Measurements from ENCODE around the gene PRXL2B.
"Not testable (repeated sequence)": the region's sequence is repeated elsewhere in the genome, so short reads cannot be mapped to it uniquely, and the experiment has no call there.

The PRXL2B gene

DNA sequence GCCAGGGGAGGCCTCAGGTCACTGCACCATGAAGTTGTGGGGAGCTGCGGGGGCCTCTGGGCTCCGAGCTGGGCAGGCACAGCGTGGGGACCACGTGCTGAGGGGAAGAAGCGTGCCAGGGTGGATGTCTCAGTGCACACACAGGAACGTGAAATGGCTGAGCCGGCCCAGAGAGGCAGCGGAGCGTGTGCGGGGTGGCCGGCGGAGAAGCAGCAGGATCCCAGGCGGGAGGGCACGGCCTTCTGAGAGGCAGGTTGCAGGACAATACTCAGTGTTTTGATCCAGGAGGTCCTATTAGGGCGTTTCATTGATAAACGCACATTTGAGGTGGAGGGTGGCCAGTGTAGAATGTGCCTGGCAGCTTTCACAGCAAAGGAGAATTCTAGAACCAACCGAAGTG is 17.5 kb upstream of the PRXL2B start:
- no peak overlapping the region for H3K4me3 ChIP-seq (replicated peaks; ENCODE audit: insufficient read depth, low read length)
- H3K27ac ChIP-seq (replicated peaks): no peak overlapping the region
- no peak for DNase-seq (ENCODE audit: low read depth in 1 of 2, low spot score in 1 of 2)
- H3K27me3 ChIP-seq (ENCODE audit: insufficient read depth, poor library complexity, severe bottlenecking): no peaks in the 10 kb centered on the region
- no peak for TF ChIP-seq GABPA (IDR thresholded peaks at IDR 0.05; ENCODE audit: low read depth)
- TF ChIP-seq SPI1 (IDR thresholded peaks at IDR 0.05; ENCODE audit: borderline replicate concordance, low read depth): no peak
- TF ChIP-seq REST (IDR thresholded peaks at IDR 0.05; ENCODE audit: insufficient replicate concordance, low read depth): no peak
- TF ChIP-seq, protein P1, sequence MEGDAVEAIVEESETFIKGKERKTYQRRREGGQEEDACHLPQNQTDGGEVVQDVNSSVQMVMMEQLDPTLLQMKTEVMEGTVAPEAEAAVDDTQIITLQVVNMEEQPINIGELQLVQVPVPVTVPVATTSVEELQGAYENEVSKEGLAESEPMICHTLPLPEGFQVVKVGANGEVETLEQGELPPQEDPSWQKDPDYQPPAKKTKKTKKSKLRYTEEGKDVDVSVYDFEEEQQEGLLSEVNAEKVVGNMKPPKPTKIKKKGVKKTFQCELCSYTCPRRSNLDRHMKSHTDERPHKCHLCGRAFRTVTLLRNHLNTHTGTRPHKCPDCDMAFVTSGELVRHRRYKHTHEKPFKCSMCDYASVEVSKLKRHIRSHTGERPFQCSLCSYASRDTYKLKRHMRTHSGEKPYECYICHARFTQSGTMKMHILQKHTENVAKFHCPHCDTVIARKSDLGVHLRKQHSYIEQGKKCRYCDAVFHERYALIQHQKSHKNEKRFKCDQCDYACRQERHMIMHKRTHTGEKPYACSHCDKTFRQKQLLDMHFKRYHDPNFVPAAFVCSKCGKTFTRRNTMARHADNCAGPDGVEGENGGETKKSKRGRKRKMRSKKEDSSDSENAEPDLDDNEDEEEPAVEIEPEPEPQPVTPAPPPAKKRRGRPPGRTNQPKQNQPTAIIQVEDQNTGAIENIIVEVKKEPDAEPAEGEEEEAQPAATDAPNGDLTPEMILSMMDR (IDR thresholded peaks at IDR 0.05; ENCODE audit: insufficient read depth, low read length): no peak
- no peak for TF ChIP-seq POLR2AphosphoS5 (IDR thresholded peaks at IDR 0.05; ENCODE audit: low read depth)

GRCh38 chr1:2569703-2570102 is 16.9 kb upstream of the PRXL2B start:
- H3K27me3 ChIP-seq (ENCODE audit: insufficient read depth, poor library complexity, severe bottlenecking); DNase-seq (ENCODE audit: low read depth in 1 of 2, low spot score in 1 of 2); H3K27ac ChIP-seq (replicated peaks); H3K4me3 ChIP-seq (replicated peaks; ENCODE audit: insufficient read depth, low read length): not testable (repeated sequence)

GRCh38 chr1:2570332-2570731 is 16.2 kb upstream of the PRXL2B start:
- no peak overlapping the region for H3K27ac ChIP-seq (replicated peaks)
- no peak for TF ChIP-seq POLR2AphosphoS5 (IDR thresholded peaks at IDR 0.05; ENCODE audit: low read depth)
- TF ChIP-seq REST (IDR thresholded peaks at IDR 0.05; ENCODE audit: insufficient replicate concordance, low read depth): no peak
- TF ChIP-seq SPI1 (IDR thresholded peaks at IDR 0.05; ENCODE audit: borderline replicate concordance, low read depth): no peak
- no peak for TF ChIP-seq GABPA (IDR thresholded peaks at IDR 0.05; ENCODE audit: low read depth)
- TF ChIP-seq, protein P1 (IDR thresholded peaks at IDR 0.05; ENCODE audit: insufficient read depth, low read length): no peak
- no peak overlapping the region for H3K4me3 ChIP-seq (replicated peaks; ENCODE audit: insufficient read depth, low read length)
- no peaks in the 10 kb centered on the region for H3K27me3 ChIP-seq (ENCODE audit: insufficient read depth, poor library complexity, severe bottlenecking)
- peak in 1 of 2 experiments; percentile 38 for DNase-seq (ENCODE audit: low read depth in 1 of 2, low spot score in 1 of 2)

DNA sequence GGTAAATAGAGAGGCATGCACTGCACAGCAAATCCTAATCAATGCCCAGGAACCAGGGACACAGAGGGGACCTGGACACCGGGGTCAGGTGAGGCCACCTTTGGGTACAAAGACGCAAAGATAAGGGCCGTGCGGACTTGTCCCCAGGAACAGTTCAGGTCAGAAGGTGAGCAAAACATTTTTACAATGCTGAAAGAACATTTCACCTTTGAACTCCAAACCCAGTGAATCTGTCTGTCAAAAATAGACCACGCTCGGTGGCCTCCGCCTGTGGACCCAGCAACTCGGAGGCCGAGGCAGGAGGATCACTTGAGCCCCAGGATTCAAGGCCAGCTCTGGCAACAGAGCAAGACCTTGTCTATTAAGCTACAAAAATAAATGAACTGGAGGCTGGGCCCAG is 15.2 kb upstream of the PRXL2B start:
- Histone ChIP-seq H3K4me3 (replicated peaks; ENCODE audit: insufficient read depth, low read length) (no peak overlapping the region), H3K27me3 (ENCODE audit: insufficient read depth, poor library complexity, severe bottlenecking) (no peaks in the 10 kb centered on the region), H3K27ac (replicated peaks) (no peak overlapping the region)
- TF ChIP-seq SPI1 (IDR thresholded peaks at IDR 0.05; ENCODE audit: borderline replicate concordance, low read depth) (no peak), REST (IDR thresholded peaks at IDR 0.05; ENCODE audit: insufficient replicate concordance, low read depth) (no peak), POLR2AphosphoS5 (IDR thresholded peaks at IDR 0.05; ENCODE audit: low read depth) (no peak), GABPA (IDR thresholded peaks at IDR 0.05; ENCODE audit: low read depth) (no peak)
- TF ChIP-seq, protein P1 (IDR thresholded peaks at IDR 0.05; ENCODE audit: insufficient read depth, low read length): no peak
- DNase-seq (ENCODE audit: low read depth in 1 of 2, low spot score in 1 of 2): no peak
